GM12874 (cell line): ENCODE data around the gene GFRA4.

ENCODE experiments used
- TF ChIP-seq, protein P1 (sequence below): IDR thresholded peaks from 2 replicates; pipeline ENCODE4 v1.5.1; 2011; ENCODE audit warnings: low read depth, mild to moderate bottlenecking, control low read depth, low read length, moderate library complexity; ENCODE audit not compliant: insufficient read depth

Gene GFRA4

DNA sequence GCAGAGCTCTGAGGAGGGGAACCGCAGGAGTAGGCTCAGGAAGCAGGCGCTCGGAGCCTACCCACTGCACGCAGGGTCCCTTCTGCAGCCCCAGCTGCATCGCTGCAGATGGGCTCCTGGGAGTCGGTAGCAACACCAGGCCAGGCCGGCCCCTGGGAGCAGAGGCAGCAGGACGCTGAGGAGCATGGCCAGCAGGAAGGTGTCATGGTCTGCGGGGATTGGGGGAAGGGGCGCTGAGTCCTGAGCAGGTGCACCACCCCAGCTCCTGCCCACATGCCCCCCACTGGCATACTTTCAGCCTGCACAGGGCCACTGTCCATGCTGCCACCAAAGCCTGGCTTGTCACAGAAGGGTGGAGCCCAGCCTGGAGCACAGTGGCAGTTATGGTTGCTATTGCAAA lies 7.7 kb upstream of the GFRA4 start:
- TF ChIP-seq, protein P1, sequence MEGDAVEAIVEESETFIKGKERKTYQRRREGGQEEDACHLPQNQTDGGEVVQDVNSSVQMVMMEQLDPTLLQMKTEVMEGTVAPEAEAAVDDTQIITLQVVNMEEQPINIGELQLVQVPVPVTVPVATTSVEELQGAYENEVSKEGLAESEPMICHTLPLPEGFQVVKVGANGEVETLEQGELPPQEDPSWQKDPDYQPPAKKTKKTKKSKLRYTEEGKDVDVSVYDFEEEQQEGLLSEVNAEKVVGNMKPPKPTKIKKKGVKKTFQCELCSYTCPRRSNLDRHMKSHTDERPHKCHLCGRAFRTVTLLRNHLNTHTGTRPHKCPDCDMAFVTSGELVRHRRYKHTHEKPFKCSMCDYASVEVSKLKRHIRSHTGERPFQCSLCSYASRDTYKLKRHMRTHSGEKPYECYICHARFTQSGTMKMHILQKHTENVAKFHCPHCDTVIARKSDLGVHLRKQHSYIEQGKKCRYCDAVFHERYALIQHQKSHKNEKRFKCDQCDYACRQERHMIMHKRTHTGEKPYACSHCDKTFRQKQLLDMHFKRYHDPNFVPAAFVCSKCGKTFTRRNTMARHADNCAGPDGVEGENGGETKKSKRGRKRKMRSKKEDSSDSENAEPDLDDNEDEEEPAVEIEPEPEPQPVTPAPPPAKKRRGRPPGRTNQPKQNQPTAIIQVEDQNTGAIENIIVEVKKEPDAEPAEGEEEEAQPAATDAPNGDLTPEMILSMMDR, result no peak

DNA sequence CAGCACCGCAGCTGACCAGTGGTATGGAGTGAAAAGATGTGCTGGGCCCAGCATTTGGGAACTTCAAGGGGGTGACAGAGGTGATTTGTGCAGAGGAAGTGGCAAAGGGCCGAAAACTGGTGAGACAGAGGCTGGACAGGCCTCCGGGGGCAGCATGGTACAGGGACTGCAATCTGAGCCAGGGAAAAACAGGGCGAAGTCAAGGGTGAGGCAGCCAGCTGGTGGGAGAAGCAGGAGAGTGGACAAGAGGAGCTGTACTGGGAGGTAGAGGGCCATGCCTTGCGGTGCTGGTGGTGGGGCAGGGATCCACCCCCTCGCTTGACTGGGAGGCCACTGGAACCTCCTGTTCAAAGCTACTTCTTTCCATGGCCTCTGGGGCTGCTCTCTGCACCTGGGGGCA lies 7.3 kb upstream of the GFRA4 start:
- TF ChIP-seq, protein P1, result no peak

DNA sequence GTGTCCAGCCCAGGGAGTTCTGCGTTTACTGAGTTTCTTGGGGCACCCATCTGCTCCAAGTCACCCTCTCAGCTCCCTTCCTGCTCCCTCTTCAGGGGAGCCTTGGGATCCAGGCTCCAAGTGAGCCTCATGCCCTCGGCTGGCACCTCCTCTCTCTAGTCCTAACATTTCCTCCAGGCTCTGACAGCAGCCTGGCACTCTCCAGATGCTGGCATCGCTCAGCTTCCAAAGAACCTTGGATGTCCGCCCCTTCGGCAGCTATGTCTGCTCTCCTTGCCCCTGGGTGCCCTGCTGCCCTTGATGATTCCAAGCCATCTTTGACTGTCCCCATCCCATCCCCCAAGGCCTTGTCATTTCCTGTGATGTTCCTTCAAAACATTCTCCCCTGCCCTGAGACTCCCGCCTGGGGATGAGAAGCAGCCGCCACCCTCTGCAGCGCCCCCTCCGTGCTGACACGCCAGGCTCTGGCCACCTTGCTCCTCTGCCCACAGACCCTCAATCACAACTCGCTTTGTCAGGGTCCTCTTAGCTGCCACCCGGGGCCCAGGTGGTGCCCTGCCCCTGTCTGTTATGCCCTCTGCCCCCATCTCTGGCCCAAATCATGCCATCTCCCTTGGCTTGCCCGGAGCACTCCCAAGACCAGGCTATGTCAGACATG lies 6.6 kb upstream of the GFRA4 start:
- TF ChIP-seq, protein P1, result no peak

DNA sequence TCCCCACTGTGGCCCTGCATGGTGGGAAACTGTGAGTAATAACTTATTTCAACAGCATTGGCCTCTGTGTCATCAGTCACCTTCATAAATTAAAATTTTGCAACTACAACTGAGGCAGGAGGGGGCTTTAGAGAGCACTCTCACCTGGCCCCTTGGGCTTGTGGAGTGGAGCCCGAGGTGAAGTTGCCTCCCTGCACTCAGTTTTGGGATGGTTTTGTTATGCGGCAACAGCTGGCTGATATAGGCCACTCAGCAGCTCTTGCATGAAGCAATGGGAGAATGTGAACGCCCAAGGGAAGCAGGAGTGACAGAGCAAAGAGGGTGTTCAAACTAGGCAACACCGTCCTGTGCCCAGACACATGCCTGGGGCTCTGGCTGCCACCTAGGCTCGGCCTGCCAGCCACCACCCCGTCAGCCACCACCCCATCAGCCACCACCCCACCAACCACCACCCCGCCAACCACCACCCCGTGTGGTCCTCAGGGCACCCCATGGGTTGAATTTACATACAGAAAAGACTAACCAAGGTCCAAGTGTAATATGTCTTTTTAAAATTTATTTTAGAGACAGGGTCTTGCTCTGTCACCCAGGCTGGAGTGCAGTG lies 4.3 kb upstream of the GFRA4 start:
- TF ChIP-seq, protein P1, result no peak

DNA sequence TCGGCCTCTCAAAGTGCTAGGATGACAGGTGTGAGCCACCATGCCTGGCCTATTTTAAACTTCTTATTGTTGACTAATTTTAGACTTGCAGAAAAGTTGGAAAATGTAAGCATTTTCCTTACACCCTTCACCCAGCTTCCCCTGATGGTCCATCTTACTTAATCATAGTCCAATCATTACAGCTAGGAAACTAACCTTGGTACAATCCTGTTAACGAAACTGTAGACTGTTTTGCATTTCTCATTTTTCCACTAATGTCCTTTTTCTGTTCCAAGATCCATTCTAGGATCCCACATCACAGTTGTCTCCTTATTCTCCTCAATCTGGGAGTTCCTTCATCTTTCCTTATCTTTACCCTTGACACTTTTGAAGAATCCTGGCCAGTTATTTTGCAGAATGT lies 659 bp upstream of the GFRA4 start:
- TF ChIP-seq, protein P1, result no peak

DNA sequence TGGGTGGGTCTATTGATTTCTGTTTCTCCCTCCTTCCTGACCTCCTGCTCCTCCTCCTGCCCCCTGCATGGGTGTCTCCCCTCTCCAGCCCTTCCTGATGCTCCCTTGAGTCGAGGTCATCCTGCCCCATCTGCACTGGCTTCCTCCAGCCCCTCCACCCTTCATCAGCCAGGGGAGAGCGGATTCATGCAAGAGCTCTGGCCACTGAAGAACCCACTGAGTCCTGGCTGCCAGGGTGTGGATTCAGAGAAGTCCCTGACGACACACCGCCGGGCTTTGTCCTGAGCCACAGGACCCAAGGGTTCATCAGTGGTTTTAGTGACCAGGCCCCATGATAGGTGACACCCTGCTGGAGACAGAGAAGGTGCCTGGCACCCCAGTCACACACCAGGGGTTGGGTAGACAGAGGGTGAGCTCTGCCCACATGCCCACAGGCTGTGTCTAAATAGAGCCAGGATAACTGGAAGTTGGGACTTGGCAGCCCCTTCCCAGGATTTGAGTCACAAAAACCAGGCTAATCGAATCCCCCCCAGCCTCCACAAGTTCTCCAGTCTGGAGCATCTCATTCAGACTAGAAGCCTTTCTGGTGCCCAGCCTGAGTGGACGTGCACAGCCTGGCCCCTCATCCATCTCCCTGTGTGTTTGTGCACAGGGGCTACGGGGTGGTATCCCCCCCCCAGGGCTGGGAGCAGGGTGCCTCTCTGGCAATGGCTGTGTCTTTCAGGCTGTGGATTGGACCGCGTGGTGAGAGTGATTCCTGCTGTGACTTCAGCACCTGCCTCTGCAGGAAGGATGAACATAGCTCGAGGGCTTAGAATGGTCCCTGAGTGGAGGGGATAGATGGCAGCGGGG lies 1.2 kb downstream of the GFRA4 start:
- TF ChIP-seq, protein P1, result no peak

DNA sequence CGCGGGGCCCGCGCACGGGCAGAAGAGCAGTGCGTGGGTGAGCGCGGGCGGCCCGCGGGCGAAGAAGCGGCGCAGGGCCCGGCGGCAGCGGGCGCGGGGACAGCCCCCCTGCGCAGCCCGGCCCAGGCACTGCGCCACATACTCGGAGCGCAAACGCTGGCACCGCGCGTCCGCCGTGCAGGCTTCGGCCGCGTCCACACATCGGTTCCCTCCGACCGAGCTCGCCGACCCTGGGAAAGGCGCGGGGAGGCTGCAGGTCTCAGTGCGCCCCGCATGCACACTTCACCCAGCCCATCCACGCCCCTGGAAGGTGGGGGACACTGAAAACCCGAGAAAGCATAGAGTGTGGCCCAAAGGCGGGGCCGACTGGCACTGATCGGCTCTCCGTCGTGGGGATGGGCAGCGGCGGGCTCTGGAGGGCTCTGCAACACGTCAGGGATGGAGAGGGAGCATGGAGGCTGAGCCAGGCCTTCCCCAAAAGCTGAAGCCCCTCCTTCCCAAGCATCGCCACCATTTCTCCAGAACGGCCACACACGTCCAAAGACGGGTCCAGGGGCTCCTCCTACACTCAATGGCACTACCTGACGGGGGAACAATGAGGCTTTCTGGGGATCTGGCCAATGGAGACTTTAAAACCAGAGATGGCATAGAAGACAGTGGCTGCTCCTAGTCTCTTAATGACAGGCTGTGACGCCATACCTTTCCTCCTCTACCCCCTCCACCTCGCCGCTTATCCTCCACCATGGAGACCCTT lies 2.0 kb downstream of the GFRA4 start:
- TF ChIP-seq, protein P1, result no peak
